GM19043 (cell line): ENCODE data around the gene ZNF610.

ENCODE experiments used
- ATAC-seq: cut with Tn5 transposase; IDR thresholded peaks from one replicate; pipeline ENCODE4 v1.9.1; 2021; ENCODE audit warnings: low read depth; ENCODE audit not compliant: unreplicated experiment

ZNF610 gene

DNA sequence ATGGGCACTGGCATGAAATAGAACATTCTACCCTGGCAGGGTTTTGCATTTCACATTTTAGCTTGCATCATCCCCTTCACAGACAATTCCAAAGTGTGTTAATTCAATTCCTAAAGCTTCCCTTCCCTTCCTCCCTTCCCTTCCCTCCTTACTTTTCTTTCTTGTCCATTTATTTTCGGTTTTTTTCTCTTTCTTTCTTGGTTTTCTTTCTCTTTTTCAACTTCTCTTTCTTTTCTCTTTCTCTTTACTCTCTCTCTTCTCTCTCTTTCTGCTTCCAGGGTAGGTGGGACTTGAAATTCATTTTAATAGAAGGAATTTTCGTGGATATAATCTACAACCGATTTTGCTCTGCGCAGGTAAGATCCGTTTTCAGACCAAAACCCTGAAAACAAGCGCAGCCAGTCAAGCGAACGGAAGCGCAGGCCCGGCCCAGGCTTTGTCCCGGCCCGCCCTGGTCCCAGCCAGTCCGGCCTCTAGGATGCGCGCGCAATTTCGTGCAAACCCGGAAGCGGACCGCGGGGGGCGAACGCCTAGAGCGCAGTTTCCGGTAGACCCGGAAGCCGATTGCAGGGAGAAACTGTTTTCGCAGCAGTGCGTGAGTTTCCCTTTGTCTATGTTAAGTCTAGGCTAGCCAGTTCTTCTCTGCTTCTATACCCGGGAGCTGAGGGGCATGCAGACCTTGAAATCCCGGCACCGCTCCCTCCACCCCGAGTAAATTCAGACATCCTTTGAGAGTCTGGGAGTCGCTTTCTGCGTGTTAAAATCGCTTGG, 61.5 kb downstream of the ZNF610 start, which contains the start of gene ZNF528:
Gene ZNF528 (plus strand): TSS at position 540 of the 771 bp plus-strand sequence. CDS start 4,165 bp downstream, outside the sequence.
- ATAC-seq = peak; percentile 72

DNA sequence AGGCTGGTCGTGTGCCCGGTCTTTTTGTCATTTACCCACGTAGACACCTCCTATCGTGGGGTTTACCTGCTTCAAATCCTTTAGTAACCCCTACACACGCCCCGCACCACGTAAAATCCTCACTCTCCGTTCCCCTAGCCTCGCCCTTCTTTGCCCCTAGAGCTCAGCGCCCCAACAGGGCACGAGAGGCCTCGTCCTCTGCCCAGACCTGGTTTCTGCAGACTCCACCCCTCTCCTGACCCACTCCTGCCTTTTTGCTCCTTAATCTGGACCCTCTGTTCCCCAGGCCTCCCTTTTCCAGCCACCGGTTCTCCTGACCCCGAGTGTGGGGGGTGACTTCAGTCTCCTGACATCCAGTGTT, 62.0 kb downstream of the ZNF610 start:
- no peak for ATAC-seq

DNA sequence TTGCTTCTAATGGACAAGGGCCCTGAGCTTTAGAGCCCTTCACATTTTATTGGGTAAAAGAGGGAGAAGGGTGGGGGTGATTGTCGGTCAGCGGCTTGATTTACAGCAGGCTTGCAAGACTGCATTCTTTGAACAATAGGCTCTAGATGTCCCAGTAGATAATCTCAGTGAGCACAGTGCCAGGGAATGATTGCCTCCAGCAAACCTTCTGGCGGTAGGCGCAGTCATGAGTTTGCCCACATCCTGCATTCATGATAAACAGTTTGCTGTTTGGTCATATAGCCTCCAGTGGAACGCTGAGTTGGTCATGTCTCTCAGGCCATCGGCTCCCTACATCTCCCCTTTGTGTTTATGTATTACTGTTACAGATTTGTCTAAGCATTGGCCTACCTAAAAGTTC, 74.2 kb downstream of the ZNF610 start:
- ATAC-seq = no peak

DNA sequence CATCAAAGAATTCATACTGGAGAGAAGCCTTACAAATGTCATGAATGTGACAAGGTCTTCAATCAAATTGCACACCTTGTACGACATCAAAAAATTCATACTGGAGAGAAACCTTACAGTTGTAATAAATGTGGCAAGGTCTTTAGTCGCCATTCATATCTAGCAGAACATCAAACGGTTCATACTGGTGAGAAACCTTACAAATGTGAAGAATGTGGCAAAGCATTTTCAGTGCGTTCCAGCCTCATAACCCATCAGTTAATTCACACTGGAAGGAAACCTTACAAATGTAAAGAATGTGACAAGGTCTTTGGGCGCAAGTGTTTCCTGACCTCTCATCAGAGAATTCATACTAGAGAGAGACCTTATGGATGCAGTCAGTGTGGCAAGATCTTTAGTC, 79.7 kb downstream of the ZNF610 start:
- no peak for ATAC-seq
